Neuronal stem cell (in vitro differentiated cells): ENCODE data around the gene SORBS1.

Experiments used
- DNase-seq: peaks from one replicate; pipeline ENCODE4 v3.0.0-alpha.2; 2013; ENCODE audit warnings: low spot score
- H2AFZ ChIP-seq: one replicate; pipeline ENCODE4 v1.6.1; 2013; ENCODE audit warnings: mild to moderate bottlenecking, low read length, inconsistent platforms
- H2AK5ac ChIP-seq: 2 replicates; pipeline ENCODE4 v1.6.1; 2013; ENCODE audit warnings: low read depth, mild to moderate bottlenecking, inconsistent platforms, low read length, moderate library complexity, mixed read lengths
- H2BK120ac ChIP-seq: 2 replicates; pipeline ENCODE4 v1.6.1; 2013; ENCODE audit warnings: low read depth, mild to moderate bottlenecking, inconsistent platforms, low read length, moderate library complexity, mixed read lengths
- H2BK12ac ChIP-seq: one replicate; pipeline ENCODE4 v1.6.1; 2013; ENCODE audit warnings: low read length, inconsistent platforms
- H2BK15ac ChIP-seq: 2 replicates; pipeline ENCODE4 v1.6.1; 2013; ENCODE audit warnings: mild to moderate bottlenecking, low read length, inconsistent platforms, mixed read lengths
- H2BK5ac ChIP-seq: one replicate; pipeline ENCODE4 v1.6.1; 2013; ENCODE audit warnings: inconsistent platforms, mild to moderate bottlenecking, low read length, moderate library complexity
- H3K14ac ChIP-seq: one replicate; pipeline ENCODE4 v1.6.1; 2013; ENCODE audit warnings: low read length, inconsistent platforms
- H3K18ac ChIP-seq: 2 replicates; pipeline ENCODE4 v1.6.1; 2013; ENCODE audit warnings: low read length, inconsistent platforms
- H3K23ac ChIP-seq: 2 replicates; pipeline ENCODE4 v1.6.1; 2013; ENCODE audit warnings: low read depth, mild to moderate bottlenecking, mixed read lengths, low read length, inconsistent platforms; ENCODE audit not compliant: poor library complexity
- H3K27ac ChIP-seq: replicated peaks from 3 replicates; pipeline ENCODE4 v1.5.1; 2013; ENCODE audit warnings: low read length, inconsistent platforms
- H3K27me3 ChIP-seq, 3 experiments: 2 replicates each; pipeline ENCODE4 v1.6.1; 2013; ENCODE audit warnings: low read length in 3 of 3, mild to moderate bottlenecking in 2 of 3, inconsistent platforms in 1 of 3, low read depth in 1 of 3, mixed read lengths in 1 of 3, moderate library complexity in 1 of 3; ENCODE audit not compliant: control insufficient read depth in 3 of 3, insufficient read depth in 3 of 3
- H3K36me3 ChIP-seq, 2 donors: replicated peaks in 1 of 2; 2 replicates each; pipeline ENCODE4 v1.6.1; 2013; ENCODE audit warnings: low read length in 2 of 2; ENCODE audit not compliant: control insufficient read depth in 2 of 2, insufficient read depth in 2 of 2
- H3K4ac ChIP-seq: 2 replicates; pipeline ENCODE4 v1.6.1; 2013; ENCODE audit warnings: inconsistent platforms, mild to moderate bottlenecking, low read length, moderate library complexity
- H3K4me1 ChIP-seq, 2 donors: 1 replicate in 1 of 2; 2 replicates in 1 of 2; pipeline ENCODE4 v1.6.1; 2013; ENCODE audit warnings: low read length in 2 of 2, low read depth in 1 of 2; ENCODE audit not compliant: control insufficient read depth in 2 of 2, insufficient read depth in 1 of 2
- H3K4me2 ChIP-seq: one replicate; pipeline ENCODE4 v1.6.1; 2013; ENCODE audit warnings: mild to moderate bottlenecking, low read length, inconsistent platforms; ENCODE audit not compliant: insufficient read depth, poor library complexity, severe bottlenecking
- H3K4me3 ChIP-seq, 2 donors: 2 replicates each; pipeline ENCODE4 v1.5.1; 2013; ENCODE audit warnings: low read length in 2 of 2, mild to moderate bottlenecking in 2 of 2, inconsistent platforms in 1 of 2, moderate library complexity in 1 of 2
- H3K79me1 ChIP-seq: one replicate; pipeline ENCODE4 v1.6.1; 2013; ENCODE audit warnings: low read depth, mild to moderate bottlenecking, inconsistent platforms, low read length, moderate library complexity
- H3K9ac ChIP-seq: one replicate; pipeline ENCODE4 v1.6.1; 2013; ENCODE audit warnings: mild to moderate bottlenecking, low read depth, low read length, inconsistent platforms; ENCODE audit not compliant: poor library complexity
- H3K9me3 ChIP-seq, 2 donors: replicated peaks in 1 of 2; 2 replicates each; pipeline versions ENCODE3 to v1.6.1; 2013; ENCODE audit warnings: low read length in 2 of 2, mild to moderate bottlenecking in 2 of 2, inconsistent platforms in 1 of 2, low read depth in 1 of 2, mixed read lengths in 1 of 2, moderate library complexity in 1 of 2; ENCODE audit not compliant: control insufficient read depth in 2 of 2, insufficient read depth in 1 of 2
- H4K8ac ChIP-seq: one replicate; pipeline ENCODE4 v1.6.1; 2013; ENCODE audit warnings: low read depth, mild to moderate bottlenecking, inconsistent platforms, low read length, moderate library complexity
- H4K91ac ChIP-seq: one replicate; pipeline ENCODE4 v1.6.1; 2013; ENCODE audit warnings: low read length, low read depth, mild to moderate bottlenecking, inconsistent platforms; ENCODE audit not compliant: poor library complexity
- WGBS, 2 donors: extraction: QIAGEN DNeasy Blood & Tissue Kit; methylation state at CpG; one replicate each; pipeline ENCODE4 v1.1.7; 2013; ENCODE audit warnings: missing lambda C conversion rate in 2 of 2, mixed read lengths in 1 of 2; ENCODE audit not compliant: insufficient read length in 2 of 2, insufficient replicate concordance in 1 of 2; ENCODE audit errors: extremely low coverage in 2 of 2; 5-methylcytosine and 5-hydroxymethylcytosine counted together

SORBS1 gene

DNA sequence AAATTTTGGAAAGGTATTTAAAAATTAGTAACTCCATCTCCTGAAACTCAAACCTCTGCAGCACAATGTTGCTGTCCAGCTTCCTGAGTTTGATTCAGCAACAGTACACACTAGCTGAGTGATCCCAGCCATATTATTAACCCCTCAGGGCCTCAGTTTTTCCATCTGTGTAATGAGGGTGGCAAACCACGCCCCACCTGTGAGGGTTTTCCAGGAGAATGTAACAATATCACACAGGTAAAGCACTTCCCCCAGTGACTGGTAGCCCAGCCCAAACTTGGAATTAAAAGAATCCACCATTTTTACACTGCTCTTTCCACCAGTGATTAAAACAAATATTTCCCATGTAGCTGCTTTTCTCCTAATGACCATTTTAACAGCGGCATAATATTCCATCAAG lies 122.4 kb downstream of the SORBS1 start:
- Histone ChIP-seq H3K27me3 (no peaks in the 10 kb centered on the region), H3K4me2 (no peak overlapping the region), H3K4ac (no peak overlapping the region), H3K23ac (no peak overlapping the region), H2AFZ (no peak overlapping the region), H3K79me1 (no peaks in the 10 kb centered on the region), H2BK12ac (no peak overlapping the region), H3K18ac (no peak overlapping the region), H3K27ac (no peak overlapping the region), H3K14ac (no peak overlapping the region), H2BK5ac (no peak overlapping the region), H2AK5ac (no peak overlapping the region), H2BK15ac (no peak overlapping the region), H3K4me3 (no peak overlapping the region), H4K91ac (no peak overlapping the region), H2BK120ac (no peak overlapping the region), H3K36me3 (peaks cover 0 to 1% of the 10 kb centered on the region in 2 donors), H3K4me1 (peaks cover 0 to 3% of the 10 kb centered on the region in 2 donors), H3K9ac (no peak overlapping the region), H3K9me3 (no peaks in the 10 kb centered on the region), H4K8ac (no peak overlapping the region)
- no peak for DNase-seq
- WGBS, 2 donors, result 100% methylated on average over 1 of the region's 2 CpGs; no CpG with 5 or more reads in 1 of the 2 donors

DNA sequence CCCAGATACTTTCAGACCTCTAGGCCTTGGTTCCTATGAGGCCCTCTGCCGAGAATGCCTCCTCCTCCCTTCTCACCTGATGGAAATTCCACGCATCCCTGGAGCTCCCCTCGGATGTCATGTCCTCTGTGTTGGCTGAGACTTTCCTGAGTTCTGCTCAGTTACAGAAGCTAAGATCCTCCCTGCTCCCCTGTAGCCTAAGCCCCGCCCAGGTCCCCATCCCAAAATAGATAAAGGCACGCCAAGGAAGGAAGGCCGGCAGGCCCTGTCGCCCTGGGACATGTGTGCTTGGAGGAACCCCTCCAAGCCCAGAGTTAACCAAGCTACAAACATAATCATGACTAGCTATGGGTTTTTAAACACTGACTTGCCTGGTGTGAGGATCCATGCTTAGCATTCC lies 123.5 kb downstream of the SORBS1 start:
- WGBS, 2 donors, result no CpG with 5 or more reads among the region's 7 CpGs
- H3K27me3 ChIP-seq, result no peaks in the 10 kb centered on the region
- no peak for DNase-seq

DNA sequence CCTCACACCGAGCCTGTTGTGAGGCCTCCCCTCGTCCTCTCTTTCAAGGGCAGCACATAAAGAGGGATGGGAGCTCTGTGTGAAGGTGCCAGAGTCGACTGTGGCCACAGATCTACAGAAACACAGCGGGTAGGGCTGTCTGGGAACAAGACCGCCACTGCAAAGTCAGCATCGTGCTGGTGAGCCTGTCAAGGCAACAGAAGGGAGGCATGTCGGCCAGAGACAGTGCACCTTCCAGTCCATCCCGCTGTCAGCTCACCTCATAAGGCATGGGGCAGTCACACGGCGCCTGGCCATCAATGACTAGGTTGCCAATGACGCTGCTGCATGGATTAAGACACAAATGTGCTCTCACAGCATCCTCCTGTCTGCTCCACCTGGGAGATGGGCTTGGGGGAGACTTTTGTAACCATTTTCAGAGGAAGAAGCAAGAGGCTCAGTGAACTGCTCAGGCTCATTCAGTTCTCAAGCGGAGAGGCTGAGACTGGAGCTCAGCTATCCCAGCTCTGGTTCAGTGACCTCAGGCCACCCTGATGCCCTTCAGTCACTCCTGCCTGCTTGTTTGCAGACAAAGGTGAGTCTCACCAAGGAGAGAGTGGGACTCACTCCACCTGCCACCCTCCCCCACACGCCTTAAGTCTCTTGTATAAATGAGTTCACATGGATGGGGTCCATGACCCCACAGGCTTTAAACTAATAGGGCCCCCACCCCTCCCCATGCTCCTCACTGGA lies 125.5 kb downstream of the SORBS1 start:
- H3K4me1 ChIP-seq, result peaks cover 7 to 11% of the 10 kb centered on the region in 2 donors
- H3K9me3 ChIP-seq, result no peaks in the 10 kb centered on the region
- no peak overlapping the region for H2BK12ac ChIP-seq
- H2BK120ac ChIP-seq, result no peak overlapping the region
- peaks cover 0 to 1% of the 10 kb centered on the region in 2 donors for H3K36me3 ChIP-seq
- peak overlapping the region; percentile 8 for H3K9ac ChIP-seq
- no peak overlapping the region for H3K27ac ChIP-seq
- no peak overlapping the region for H2AK5ac ChIP-seq
- H2BK15ac ChIP-seq, result no peak overlapping the region
- no peaks in the 10 kb centered on the region for H3K79me1 ChIP-seq
- H2BK5ac ChIP-seq, result no peak overlapping the region
- peak overlapping the region; percentile 3 for H4K8ac ChIP-seq
- H4K91ac ChIP-seq, result no peak overlapping the region
- no peak overlapping the region for H3K4me2 ChIP-seq
- H3K4me3 ChIP-seq, result no peak overlapping the region
- H3K14ac ChIP-seq, result peak overlapping the region; percentile 14
- H3K23ac ChIP-seq, result peak overlapping the region; percentile 18
- H3K4ac ChIP-seq, result no peak overlapping the region
- peak overlapping the region; percentile 20 for H3K18ac ChIP-seq
- no CpG with 5 or more reads among the region's 13 CpGs for WGBS, 2 donors
- no peak overlapping the region for H2AFZ ChIP-seq
- no peak for DNase-seq
- no peaks in the 10 kb centered on the region for H3K27me3 ChIP-seq

More for the DNA sequence above, 123.5 kb downstream of the SORBS1 start:
- Histone ChIP-seq H3K14ac (no peak overlapping the region), H3K23ac (no peak overlapping the region), H4K91ac (no peak overlapping the region), H3K4me1 (peaks cover 7 to 11% of the 10 kb centered on the region in 2 donors), H2BK120ac (no peak overlapping the region), H2BK15ac (no peak overlapping the region), H3K79me1 (no peaks in the 10 kb centered on the region), H3K4ac (no peak overlapping the region), H3K36me3 (peaks cover 0 to 1% of the 10 kb centered on the region in 2 donors), H2AK5ac (no peak overlapping the region), H2BK12ac (no peak overlapping the region), H3K4me2 (no peak overlapping the region), H4K8ac (no peak overlapping the region), H2AFZ (no peak overlapping the region), H3K27ac (no peak overlapping the region), H3K4me3 (no peak overlapping the region), H3K9me3 (no peaks in the 10 kb centered on the region), H3K9ac (no peak overlapping the region), H3K18ac (no peak overlapping the region), H2BK5ac (no peak overlapping the region)

DNA sequence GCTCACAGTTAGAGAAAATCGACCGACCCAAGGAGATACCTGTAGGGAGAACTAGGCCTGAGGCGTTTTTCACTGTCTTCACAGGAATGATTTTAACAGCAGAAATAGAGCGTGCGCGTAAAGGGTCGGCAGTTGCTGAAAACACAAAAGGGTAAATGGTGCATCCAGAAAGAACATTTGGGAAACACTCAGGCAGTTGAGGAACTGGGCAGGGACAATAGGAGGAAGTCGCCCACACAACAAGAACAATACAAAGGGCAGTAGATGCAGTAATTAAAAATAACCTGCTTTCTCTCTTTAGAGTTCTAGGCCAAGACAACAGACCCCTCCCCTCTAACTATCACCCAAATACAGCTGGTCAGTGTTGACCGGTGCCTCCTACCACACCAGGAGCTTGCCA lies 126.6 kb downstream of the SORBS1 start:
- Histone ChIP-seq H2BK5ac (no peak overlapping the region), H4K8ac (no peak overlapping the region), H3K79me1 (no peaks in the 10 kb centered on the region), H3K9me3 (no peaks in the 10 kb centered on the region), H3K23ac (no peak overlapping the region), H3K4me1 (peaks cover 7 to 11% of the 10 kb centered on the region in 2 donors), H2BK120ac (no peak overlapping the region), H3K9ac (no peak overlapping the region), H3K36me3 (peaks cover 0 to 1% of the 10 kb centered on the region in 2 donors), H2AFZ (no peak overlapping the region), H3K14ac (no peak overlapping the region), H3K27me3 (no peaks in the 10 kb centered on the region), H4K91ac (no peak overlapping the region), H3K4ac (no peak overlapping the region), H2BK12ac (no peak overlapping the region), H3K18ac (no peak overlapping the region), H3K4me3 (no peak overlapping the region), H2BK15ac (no peak overlapping the region), H2AK5ac (no peak overlapping the region), H3K27ac (no peak overlapping the region), H3K4me2 (no peak overlapping the region)
- no peak for DNase-seq
- no CpG with 5 or more reads among the region's 9 CpGs for WGBS, 2 donors
